ENCODE measurements around the gene KIF21A.

KIF21A gene

DNA sequence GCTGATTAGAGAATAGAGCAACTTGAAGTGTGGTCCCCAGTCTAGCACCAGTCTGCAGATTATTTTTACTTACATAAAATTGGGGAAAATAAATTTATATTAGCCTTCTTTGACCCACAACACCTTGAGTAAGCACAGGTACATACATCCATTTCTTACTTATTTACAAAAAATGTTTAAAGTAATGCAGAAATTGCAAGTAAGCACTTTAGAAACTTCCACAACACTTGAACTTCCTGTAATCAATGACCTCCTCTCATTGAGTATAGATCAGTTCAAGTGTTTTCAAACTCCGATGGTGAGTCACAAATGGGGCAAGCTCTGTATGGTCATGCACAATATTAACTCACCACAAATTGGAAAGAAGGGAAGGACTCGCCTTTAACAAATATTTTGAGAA lies 83.3 kb downstream of the KIF21A start:
- POLR2A ChIA-PET: no interaction called here
- DNase-seq (ENCODE audit: extremely low spot score): no peak
- no peak for TF ChIP-seq CTCF (IDR thresholded peaks at IDR 0.05; ENCODE audit: control extremely low read depth, extremely low read depth, low read depth, missing control alignments)
- CTCF ChIA-PET: interaction anchor here (1.0 kb wide), 1 partner anchor 11 kb away, joined by 3 read pairs; no protein-coding TSS in a partner anchor

DNA sequence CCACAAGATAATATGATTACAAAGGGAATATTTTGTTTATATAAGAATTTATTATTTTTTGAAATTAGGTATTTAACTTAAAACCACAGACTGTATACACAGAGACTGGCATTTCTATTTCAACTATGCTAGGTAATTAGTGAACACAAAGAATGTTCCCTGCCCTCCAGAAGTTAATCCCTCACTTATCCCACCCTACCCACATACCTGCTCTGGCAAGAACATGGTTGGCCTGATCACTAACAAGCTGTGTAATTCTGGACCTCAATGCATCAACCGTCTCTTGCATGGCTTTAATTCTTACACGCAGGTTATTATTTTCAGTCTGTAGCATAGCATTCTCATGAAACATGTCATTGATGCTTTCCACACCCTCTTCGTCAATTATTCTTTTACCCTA lies 85.9 kb downstream of the KIF21A start:
- ChIA-PET CTCF (interaction anchor here (1.2 kb wide), 1 partner anchor 17 kb away, joined by 5 read pairs; no protein-coding TSS in a partner anchor), POLR2A (no interaction called here)
- TF ChIP-seq CTCF (IDR thresholded peaks at IDR 0.05; ENCODE audit: control extremely low read depth, extremely low read depth, low read depth, missing control alignments): no peak
- no peak for DNase-seq (ENCODE audit: extremely low spot score)

GRCh38 chr12:39355841-39356240 lies 87.1 kb downstream of the KIF21A start:
- no peak for TF ChIP-seq CTCF (IDR thresholded peaks at IDR 0.05; ENCODE audit: control extremely low read depth, extremely low read depth, low read depth, missing control alignments)
- DNase-seq (ENCODE audit: extremely low spot score): no peak
- POLR2A ChIA-PET: no interaction called here
- CTCF ChIA-PET: interaction anchor here (1.0 to 2.7 kb wide), 4 partner anchors 9 to 17 kb away, joined by 3 to 10 read pairs (median 4); no protein-coding TSS in a partner anchor

GRCh38 chr12:39354955-39355354 lies 88.0 kb downstream of the KIF21A start:
- no peak for TF ChIP-seq CTCF (IDR thresholded peaks at IDR 0.05; ENCODE audit: control extremely low read depth, extremely low read depth, low read depth, missing control alignments)
- no peak for DNase-seq (ENCODE audit: extremely low spot score)
- ChIA-PET POLR2A (no interaction called here), CTCF (interaction anchor here (2.7 kb wide), 1 partner anchor 10 kb away, joined by 10 read pairs; no protein-coding TSS in a partner anchor)

DNA sequence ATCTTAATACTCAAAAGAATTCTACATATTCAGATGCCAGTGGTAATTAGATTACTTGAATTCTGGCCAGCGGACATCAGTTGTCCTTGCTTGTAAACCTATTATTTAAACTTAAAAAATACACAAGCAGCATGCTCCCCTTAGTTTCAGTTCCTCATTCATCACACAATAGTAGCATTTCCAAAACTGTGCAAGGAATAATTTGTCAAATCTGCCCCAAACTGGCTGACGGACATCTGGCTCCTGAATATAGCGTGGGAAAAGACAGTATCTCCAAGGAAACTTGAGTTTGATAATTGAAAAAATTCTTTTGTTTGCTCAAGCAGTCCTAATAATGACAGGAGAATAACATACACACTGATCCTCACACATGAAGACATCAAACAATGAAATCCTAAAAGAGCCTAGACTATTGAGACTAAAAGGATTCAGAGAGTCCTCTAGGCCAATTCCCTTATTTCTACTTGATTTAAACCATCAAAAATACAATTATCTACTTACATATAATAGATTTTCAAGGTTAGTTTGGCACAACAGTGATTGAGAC lies 90.4 kb downstream of the KIF21A start:
- CTCF ChIA-PET: no interaction called here
- no peak for TF ChIP-seq CTCF (IDR thresholded peaks at IDR 0.05; ENCODE audit: control extremely low read depth, extremely low read depth, low read depth, missing control alignments)
- no peak for DNase-seq (ENCODE audit: extremely low spot score)
- POLR2A ChIA-PET: no interaction called here

DNA sequence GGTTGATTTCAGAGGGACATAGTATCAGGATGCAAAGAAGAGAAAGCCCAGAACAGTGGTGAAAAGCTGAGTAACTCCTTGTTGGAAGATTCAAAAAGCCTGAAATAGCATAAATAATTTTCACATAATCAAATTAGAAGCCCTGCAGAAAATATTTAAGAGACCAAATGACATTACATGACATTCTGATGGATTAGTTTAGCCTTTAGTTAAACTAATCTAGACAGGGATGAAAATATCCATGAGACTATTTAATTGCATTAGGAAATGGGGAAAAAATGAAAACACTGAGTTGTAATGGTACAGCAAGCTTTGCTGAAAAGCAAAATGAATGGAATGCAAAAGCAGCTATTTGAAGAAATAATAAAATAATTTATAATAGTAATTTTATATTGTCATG lies 91.8 kb downstream of the KIF21A start:
- ChIA-PET POLR2A (no interaction called here), CTCF (no interaction called here)
- no peak for TF ChIP-seq CTCF (IDR thresholded peaks at IDR 0.05; ENCODE audit: control extremely low read depth, extremely low read depth, low read depth, missing control alignments)
- no peak for DNase-seq (ENCODE audit: extremely low spot score)
